NCI-H2196 treated with DMSO at 0.1 percent for 48 hours (cell line): ENCODE measurements around the gene RSL24D1.
"Not testable (repeated sequence)": the region's sequence is repeated elsewhere in the genome, so short reads cannot be mapped to it uniquely, and the experiment has no call there.

Source experiments
- DNase-seq: peaks from one replicate; lab custom pipeline; 2025; ENCODE audit not compliant: unreplicated experiment; lab: John Stamatoyannopoulos, UW

The RSL24D1 gene

GRCh38 chr15:55218056-55218455 lies 21.3 kb upstream of the RSL24D1 start:
- DNase-seq: no peak

GRCh38 chr15:55204464-55204863 lies 7.7 kb upstream of the RSL24D1 start:
- no peak for DNase-seq

- DNase-seq: no peak
These were observed 5.5 kb upstream of the RSL24D1 start for GRCh38 chr15:55202206-55202605.

- no peak for DNase-seq
These were observed 2.0 kb upstream of the RSL24D1 start for GRCh38 chr15:55198706-55199105.

GRCh38 chr15:55197719-55198118 lies 978 bp upstream of the RSL24D1 start:
- no peak for DNase-seq

- DNase-seq: no peak
These were observed 593 bp upstream of the RSL24D1 start for GRCh38 chr15:55197362-55197705.

- no peak for DNase-seq
These were observed 745 bp downstream of the RSL24D1 start for GRCh38 chr15:55195996-55196395.

- DNase-seq: no peak
These were observed 2.5 kb downstream of the RSL24D1 start for GRCh38 chr15:55194256-55194655.

GRCh38 chr15:55186331-55186730 lies 10.4 kb downstream of the RSL24D1 start:
- DNase-seq: no peak

- DNase-seq: no peak
These were observed 13.1 kb downstream of the RSL24D1 start for GRCh38 chr15:55183679-55184078.

GRCh38 chr15:55179141-55179540 lies 17.6 kb downstream of the RSL24D1 start:
- no peak for DNase-seq

- DNase-seq: no peak
These were observed 26.4 kb downstream of the RSL24D1 start for GRCh38 chr15:55170361-55170760.

GRCh38 chr15:55168350-55168974 lies 28.3 kb downstream of the RSL24D1 start:
- peak; percentile 10 for DNase-seq

- DNase-seq: no peak
These were observed 32.5 kb downstream of the RSL24D1 start for GRCh38 chr15:55164284-55164683.

GRCh38 chr15:55151631-55152030 lies 45.1 kb downstream of the RSL24D1 start:
- peak; percentile 1 for DNase-seq

- DNase-seq: not testable (repeated sequence)
These were observed 53.6 kb downstream of the RSL24D1 start for GRCh38 chr15:55143132-55143531.

GRCh38 chr15:55133972-55134371 lies 62.8 kb downstream of the RSL24D1 start:
- DNase-seq: no peak

- DNase-seq: no peak
These were observed 64.1 kb downstream of the RSL24D1 start for GRCh38 chr15:55132672-55133071.
